ENCODE data around the gene LGR6. TPM values are rescaled to one million over a fixed set of nuclear protein-coding genes. Genes with fewer than 3 reads are reported as not detected.

The LGR6 gene
- total and polyA plus RNA-seq, 10 of the 15 experiments (the other 5 are each of a cell fraction or from before 2014, with no cell fraction given): not detected

DNA sequence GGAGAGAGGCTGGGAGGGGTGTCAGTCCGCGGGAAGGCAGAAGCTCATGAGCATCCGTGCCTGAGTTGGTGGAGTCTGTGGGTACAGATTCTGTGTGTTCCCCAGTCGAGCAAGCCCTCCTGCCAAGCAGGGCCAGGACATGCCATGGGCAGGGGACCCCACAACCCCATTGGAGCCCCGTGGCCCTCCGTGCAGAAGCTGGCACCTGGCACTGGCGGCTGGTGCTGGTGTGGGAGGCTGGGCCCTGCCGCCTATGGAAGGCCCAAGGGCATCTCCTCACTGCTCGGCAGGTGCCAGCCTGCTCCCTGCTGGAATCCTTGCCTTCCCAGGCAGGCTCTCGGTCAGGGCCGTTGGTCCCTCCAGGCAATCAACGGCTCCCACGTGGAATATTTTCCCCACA lies 74.4 kb downstream of the LGR6 start:
- Histone ChIP-seq H3K79me2 (ENCODE audit: control insufficient read depth, insufficient read depth, low read length) (no peaks in the 10 kb centered on the region), H3K27me3 (replicated peaks in 1 of 2; ENCODE audit: control insufficient read depth in 2 of 2, insufficient read depth in 2 of 2, low read length in 1 of 2) (peaks cover 0 to 2% of the 10 kb centered on the region in 2 experiments; a peak in 2 of 4 replicates), H3K27ac (ENCODE audit: control insufficient read depth, insufficient read depth) (no peak overlapping the region), H3K36me3 (ENCODE audit: control insufficient read depth in 2 of 2, insufficient read depth in 2 of 2, low read length in 1 of 2) (no peaks in the 10 kb centered on the region), H2AFZ (ENCODE audit: control insufficient read depth, low read depth, low read length) (no peak overlapping the region), H3K9me3 (replicated peaks; ENCODE audit: control insufficient read depth, insufficient read depth, low read length) (no peaks in the 10 kb centered on the region), H4K20me1 (ENCODE audit: control insufficient read depth, insufficient read depth) (no peaks in the 10 kb centered on the region), H3K4me1 (ENCODE audit: control insufficient read depth, insufficient read depth, low read length) (no peaks in the 10 kb centered on the region), H3K9ac (ENCODE audit: control insufficient read depth, insufficient read depth, low read length) (no peak overlapping the region), H3K4me3 (no peak overlapping the region), H3K4me2 (ENCODE audit: control insufficient read depth, insufficient read depth) (no peak overlapping the region)
- DNase-seq (ENCODE audit: low read depth, low spot score) (no peak), ATAC-seq (no peak), FAIRE-seq (no peak)
- no TSS peak for BruUV-seq (replicated peaks)
- 30% methylated on average over 13 of the region's 13 CpGs for WGBS (ENCODE audit: insufficient coverage, insufficient replicate concordance, low lambda C conversion rate, missing lambda C conversion rate)
- TF ChIP-seq TAF1 (IDR thresholded peaks at IDR 0.05; ENCODE audit: borderline replicate concordance, low read depth, low read length) (no peak), KAT2A (conservative IDR thresholded peaks at IDR 0.05; ENCODE audit: control insufficient read depth, low read depth, low read length) (no peak), SMAD5 (IDR thresholded peaks at IDR 0.05; ENCODE audit: low read depth) (no peak), CREM (IDR thresholded peaks at IDR 0.05; ENCODE audit: low read depth) (no peak)
- TF ChIP-seq, protein P1, sequence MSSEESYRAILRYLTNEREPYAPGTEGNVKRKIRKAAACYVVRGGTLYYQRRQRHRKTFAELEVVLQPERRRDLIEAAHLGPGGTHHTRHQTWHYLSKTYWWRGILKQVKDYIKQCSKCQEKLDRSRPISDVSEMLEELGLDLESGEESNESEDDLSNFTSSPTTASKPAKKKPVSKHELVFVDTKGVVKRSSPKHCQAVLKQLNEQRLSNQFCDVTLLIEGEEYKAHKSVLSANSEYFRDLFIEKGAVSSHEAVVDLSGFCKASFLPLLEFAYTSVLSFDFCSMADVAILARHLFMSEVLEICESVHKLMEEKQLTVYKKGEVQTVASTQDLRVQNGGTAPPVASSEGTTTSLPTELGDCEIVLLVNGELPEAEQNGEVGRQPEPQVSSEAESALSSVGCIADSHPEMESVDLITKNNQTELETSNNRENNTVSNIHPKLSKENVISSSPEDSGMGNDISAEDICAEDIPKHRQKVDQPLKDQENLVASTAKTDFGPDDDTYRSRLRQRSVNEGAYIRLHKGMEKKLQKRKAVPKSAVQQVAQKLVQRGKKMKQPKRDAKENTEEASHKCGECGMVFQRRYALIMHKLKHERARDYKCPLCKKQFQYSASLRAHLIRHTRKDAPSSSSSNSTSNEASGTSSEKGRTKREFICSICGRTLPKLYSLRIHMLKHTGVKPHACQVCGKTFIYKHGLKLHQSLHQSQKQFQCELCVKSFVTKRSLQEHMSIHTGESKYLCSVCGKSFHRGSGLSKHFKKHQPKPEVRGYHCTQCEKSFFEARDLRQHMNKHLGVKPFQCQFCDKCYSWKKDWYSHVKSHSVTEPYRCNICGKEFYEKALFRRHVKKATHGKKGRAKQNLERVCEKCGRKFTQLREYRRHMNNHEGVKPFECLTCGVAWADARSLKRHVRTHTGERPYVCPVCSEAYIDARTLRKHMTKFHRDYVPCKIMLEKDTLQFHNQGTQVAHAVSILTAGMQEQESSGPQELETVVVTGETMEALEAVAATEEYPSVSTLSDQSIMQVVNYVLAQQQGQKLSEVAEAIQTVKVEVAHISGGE (CRISPR knock-in tag; IDR thresholded peaks at IDR 0.05): no peak
- in situ Hi-C loops (cut with MboI): no loop called here
- intact Hi-C loops (cut with micrococcal nuclease; ENCODE audit: unreplicated experiment): no loop called here
- RAD21 ChIA-PET (ENCODE audit: unreplicated experiment): no interaction called here
- POLR2A ChIA-PET: no interaction called here
- CTCF ChIA-PET: interaction anchor here (1.2 to 1.4 kb wide), 2 partner anchors 48 to 78 kb away, joined by 5 to 6 read pairs; no protein-coding TSS in a partner anchor
- SMC1A ChIA-PET (ENCODE audit: uncharacterized antibody, unreplicated experiment): no interaction called here
